DOHH2 (cell line): ENCODE results near the gene MAP2K6.

Experiments used
- H3F3A ChIP-seq: fragments of 200-600 bp; sonication (generic), shearing (Covaris generic); 2 replicates; pipeline ENCODE4 v1.6.0; 2016; ENCODE audit warnings: antibody characterized with exemption, mild to moderate bottlenecking; ENCODE audit not compliant: control insufficient read depth, insufficient read depth
- H3K27ac ChIP-seq: fragments of 200-600 bp; sonication (generic); 2 replicates; pipeline ENCODE4 v1.5.1; 2014; ENCODE audit warnings: low read depth, mild to moderate bottlenecking, low read length, moderate library complexity
- H3K27me3 ChIP-seq: fragments of 200-600 bp; sonication (generic); 2 replicates; pipeline ENCODE4 v1.6.1; 2014; ENCODE audit warnings: mild to moderate bottlenecking, low read length, mixed read lengths; ENCODE audit not compliant: control insufficient read depth
- H3K36me3 ChIP-seq: fragments of 200-600 bp; sonication (generic); 2 replicates; pipeline ENCODE4 v1.6.1; 2014; ENCODE audit warnings: mild to moderate bottlenecking, low read length, moderate library complexity, mixed read lengths; ENCODE audit not compliant: control insufficient read depth
- H3K4me1 ChIP-seq: fragments of 200-600 bp; sonication (generic); 2 replicates; pipeline ENCODE4 v1.6.1; 2014; ENCODE audit warnings: mild to moderate bottlenecking, low read length, mixed read lengths; ENCODE audit not compliant: control insufficient read depth
- H3K4me2 ChIP-seq: fragments of 200-600 bp; sonication (generic); 2 replicates; pipeline ENCODE4 v1.6.0; 2014; ENCODE audit warnings: mild to moderate bottlenecking, low read length, moderate library complexity
- H3K4me3 ChIP-seq: fragments of 200-600 bp; sonication (generic); 2 replicates; pipeline ENCODE4 v1.5.1; 2014; ENCODE audit warnings: mild to moderate bottlenecking, low read length, mixed read lengths
- H3K79me2 ChIP-seq: fragments of 200-600 bp; sonication (generic); 2 replicates; pipeline ENCODE4 v1.6.1; 2014; ENCODE audit warnings: mild to moderate bottlenecking, low read length, mixed read lengths; ENCODE audit not compliant: control insufficient read depth
- H3K9me2 ChIP-seq: fragments of 200-600 bp; sonication (generic); replicated peaks from 2 replicates; pipeline ENCODE4 v1.6.1; 2014; ENCODE audit warnings: mild to moderate bottlenecking, low read length, mixed read lengths; ENCODE audit not compliant: control insufficient read depth
- H3K9me3 ChIP-seq: fragments of 200-600 bp; sonication (generic); 2 replicates; pipeline ENCODE4 v1.6.1; 2014; ENCODE audit warnings: antibody characterized with exemption, low read length, mixed read lengths; ENCODE audit not compliant: control insufficient read depth, insufficient read depth
- H4K20me1 ChIP-seq: fragments of 200-600 bp; sonication (generic); 2 replicates; pipeline ENCODE4 v1.6.0; 2014; ENCODE audit warnings: low read depth, mild to moderate bottlenecking, antibody characterized with exemption, low read length, moderate library complexity; ENCODE audit not compliant: control insufficient read depth, insufficient read depth
- EZH2phosphoT487 ChIP-seq: fragments of 200-600 bp; sonication (generic); IDR thresholded peaks from 2 replicates; pipeline ENCODE4 v1.6.1; 2017; ENCODE audit warnings: borderline replicate concordance, mild to moderate bottlenecking, antibody characterized with exemption, low read length, moderate library complexity, mixed read lengths
- TF ChIP-seq, protein P1 (sequence below): fragments of 200-600 bp; sonication (generic); IDR thresholded peaks from one replicate; pipeline ENCODE4 v1.5.1; 2014; ENCODE audit warnings: antibody characterized with exemption, mild to moderate bottlenecking, low read depth, low read length; ENCODE audit not compliant: poor library complexity, severe bottlenecking

Gene MAP2K6

DNA sequence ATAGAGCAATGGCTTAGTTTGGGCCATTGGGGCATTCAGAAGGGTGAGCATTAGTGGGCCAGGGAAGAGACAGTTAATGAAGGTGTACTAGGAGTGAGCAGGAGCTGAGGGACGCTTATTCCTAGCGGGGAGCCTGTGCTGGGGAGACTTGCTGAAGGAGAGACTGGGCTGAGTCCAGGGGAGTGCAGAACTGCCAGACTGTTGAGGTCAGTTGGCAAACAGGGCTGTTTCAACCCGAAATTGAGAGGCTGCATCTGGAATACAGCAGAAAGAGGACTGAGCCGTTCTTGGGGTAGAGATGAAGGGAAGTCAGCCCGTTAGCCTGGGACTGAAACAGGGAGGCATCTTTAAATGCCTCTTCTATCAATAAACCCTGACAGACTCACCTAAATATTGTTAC lies 33.2 kb downstream of the MAP2K6 start:
- no peaks in the 10 kb centered on the region for H3K9me3 ChIP-seq
- 0 out of 2 replicates have a peak, but pooled peaks cover 3% of the 10 kb centered on the region for H3K27me3 ChIP-seq
- H3K36me3 ChIP-seq: no peaks in the 10 kb centered on the region
- H3K4me3 ChIP-seq: no peak overlapping the region
- no peak for TF ChIP-seq EZH2phosphoT487
- TF ChIP-seq, protein P1, sequence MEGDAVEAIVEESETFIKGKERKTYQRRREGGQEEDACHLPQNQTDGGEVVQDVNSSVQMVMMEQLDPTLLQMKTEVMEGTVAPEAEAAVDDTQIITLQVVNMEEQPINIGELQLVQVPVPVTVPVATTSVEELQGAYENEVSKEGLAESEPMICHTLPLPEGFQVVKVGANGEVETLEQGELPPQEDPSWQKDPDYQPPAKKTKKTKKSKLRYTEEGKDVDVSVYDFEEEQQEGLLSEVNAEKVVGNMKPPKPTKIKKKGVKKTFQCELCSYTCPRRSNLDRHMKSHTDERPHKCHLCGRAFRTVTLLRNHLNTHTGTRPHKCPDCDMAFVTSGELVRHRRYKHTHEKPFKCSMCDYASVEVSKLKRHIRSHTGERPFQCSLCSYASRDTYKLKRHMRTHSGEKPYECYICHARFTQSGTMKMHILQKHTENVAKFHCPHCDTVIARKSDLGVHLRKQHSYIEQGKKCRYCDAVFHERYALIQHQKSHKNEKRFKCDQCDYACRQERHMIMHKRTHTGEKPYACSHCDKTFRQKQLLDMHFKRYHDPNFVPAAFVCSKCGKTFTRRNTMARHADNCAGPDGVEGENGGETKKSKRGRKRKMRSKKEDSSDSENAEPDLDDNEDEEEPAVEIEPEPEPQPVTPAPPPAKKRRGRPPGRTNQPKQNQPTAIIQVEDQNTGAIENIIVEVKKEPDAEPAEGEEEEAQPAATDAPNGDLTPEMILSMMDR: no peak
- H3K9me2 ChIP-seq: no peaks in the 10 kb centered on the region
- H3K27ac ChIP-seq: no peak overlapping the region
- H3F3A ChIP-seq: no peaks in the 10 kb centered on the region
- H3K4me2 ChIP-seq: no peak overlapping the region
- H3K79me2 ChIP-seq: no peaks in the 10 kb centered on the region
- H3K4me1 ChIP-seq: peaks cover 9% of the 10 kb centered on the region
- H4K20me1 ChIP-seq: 0 out of 2 replicates have a peak, but pooled peaks cover 3% of the 10 kb centered on the region

DNA sequence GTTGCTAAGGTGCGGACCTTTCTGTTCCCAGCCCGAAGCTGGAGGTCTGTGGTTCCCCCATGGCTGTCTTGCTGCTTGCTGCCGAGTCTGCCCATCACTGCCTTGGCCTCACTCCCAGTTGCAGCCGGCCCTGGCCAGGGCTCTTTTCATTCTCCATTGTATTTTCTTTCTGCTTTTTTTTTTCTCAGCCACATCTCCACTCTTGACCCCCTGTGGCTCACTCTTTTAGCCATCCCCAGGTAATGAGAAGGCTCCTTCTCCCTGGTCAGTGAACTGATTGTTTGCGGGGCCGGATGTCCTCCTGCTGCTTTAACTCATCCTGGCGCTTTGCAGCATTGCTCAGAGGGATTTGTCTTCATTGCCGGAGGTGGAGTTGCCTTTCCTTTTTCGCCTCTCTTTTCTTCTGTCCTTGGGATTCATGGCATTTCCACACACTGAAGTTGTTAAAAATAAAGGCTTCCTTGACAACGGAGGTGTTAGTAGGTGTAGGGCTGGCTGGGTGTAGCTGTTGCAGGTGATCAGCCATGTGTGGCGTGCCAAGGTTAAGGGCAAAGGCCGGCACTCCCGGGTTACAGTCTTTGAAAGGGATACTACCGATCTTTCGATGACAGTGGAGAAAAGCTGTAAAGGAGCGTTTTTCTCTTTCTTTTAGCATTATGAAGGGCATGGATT lies 34.1 kb downstream of the MAP2K6 start:
- H3K4me1 ChIP-seq: peaks cover 9% of the 10 kb centered on the region
- H3K4me2 ChIP-seq: no peak overlapping the region

DNA sequence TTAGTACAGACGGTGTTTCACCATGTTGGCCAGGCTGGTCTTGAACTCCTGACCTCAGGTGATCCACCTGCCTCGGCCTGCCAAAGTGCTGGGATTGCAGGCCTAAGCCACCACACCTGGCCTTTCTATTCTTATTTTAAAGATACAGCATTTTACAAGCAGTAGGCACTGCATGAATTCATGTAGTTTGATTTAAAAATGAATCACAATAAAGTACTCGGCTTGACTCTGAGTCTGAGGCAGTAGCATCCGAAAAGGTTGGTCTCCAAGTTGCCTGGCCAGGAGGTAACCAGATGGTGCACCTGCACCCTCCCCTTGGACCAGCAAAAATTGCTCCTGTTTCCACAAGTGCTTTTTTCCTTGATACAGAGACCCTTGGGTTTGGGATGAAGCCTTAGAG lies 35.6 kb downstream of the MAP2K6 start:
- H3K27me3 ChIP-seq: 0 out of 2 replicates have a peak, but pooled peaks cover 5% of the 10 kb centered on the region
- TF ChIP-seq, protein P1: no peak
- TF ChIP-seq EZH2phosphoT487: no peak
- no peaks in the 10 kb centered on the region for H3F3A ChIP-seq
- H3K9me2 ChIP-seq: no peaks in the 10 kb centered on the region
- H4K20me1 ChIP-seq: 0 out of 2 replicates have a peak, but pooled peaks cover 3% of the 10 kb centered on the region
- peaks cover 9% of the 10 kb centered on the region for H3K4me1 ChIP-seq
- no peak overlapping the region for H3K4me2 ChIP-seq
- no peaks in the 10 kb centered on the region for H3K9me3 ChIP-seq
- H3K79me2 ChIP-seq: no peaks in the 10 kb centered on the region
- no peak overlapping the region for H3K4me3 ChIP-seq
- H3K27ac ChIP-seq: no peak overlapping the region
- no peaks in the 10 kb centered on the region for H3K36me3 ChIP-seq

More for the DNA sequence above, 34.1 kb downstream of the MAP2K6 start:
- H3K79me2 ChIP-seq: no peaks in the 10 kb centered on the region
- 0 out of 2 replicates have a peak, but pooled peaks cover 3% of the 10 kb centered on the region for H3K27me3 ChIP-seq
- no peaks in the 10 kb centered on the region for H3K9me2 ChIP-seq
- H3K36me3 ChIP-seq: no peaks in the 10 kb centered on the region
- H3K27ac ChIP-seq: no peak overlapping the region
- TF ChIP-seq, protein P1: no peak
- no peak for TF ChIP-seq EZH2phosphoT487
- no peaks in the 10 kb centered on the region for H3K9me3 ChIP-seq
- no peaks in the 10 kb centered on the region for H3F3A ChIP-seq
- H4K20me1 ChIP-seq: 0 out of 2 replicates have a peak, but pooled peaks cover 3% of the 10 kb centered on the region
- H3K4me3 ChIP-seq: no peak overlapping the region
